PC-9 (cell line): Measurements from ENCODE around the gene MAPT. TPM values are rescaled to one million over a fixed set of nuclear protein-coding genes. Genes with fewer than 3 reads are reported as not detected.

ENCODE experiments used
- BruUV-seq: library from RNA; stranded (reverse); fragments of 400-500 nt; replicated peaks from 2 replicates; lab custom pipeline; 2021; lab: Mats Ljungman, UMichigan
- CTCF ChIA-PET: fragments of 300-600 bp; sonication (Branson Sonifier 250); formaldehyde crosslinking; loops from one replicate; lab custom pipeline; 2022; ENCODE audit warnings: antibody characterized with exemption; lab: Charles Lee
- POLR2A ChIA-PET: fragments of 300-600 bp; sonication (Branson Sonifier 250); formaldehyde crosslinking; loops from one replicate; lab custom pipeline; 2022; ENCODE audit warnings: antibody characterized with exemption; ENCODE audit not compliant: unreplicated experiment; lab: Charles Lee
- DNase-seq, 2 experiments: peaks; one replicate each; pipeline versions ENCODE4 v3.0.0 to v3.0.0-alpha.2; 2015 to 2022; ENCODE audit warnings: mixed read lengths in 1 of 2
- H2AFZ ChIP-seq: fragments of 200-600 bp; sonication (generic); 2 replicates; pipeline ENCODE4 v1.8.1; 2017; ENCODE audit warnings: antibody characterized with exemption
- H3F3A ChIP-seq: fragments of 200-600 bp; sonication (generic); 2 replicates; pipeline ENCODE4 v1.8.1; 2017; ENCODE audit warnings: antibody characterized with exemption, mild to moderate bottlenecking, low read depth; ENCODE audit not compliant: insufficient read depth
- H3K27ac ChIP-seq: fragments of 200-600 bp; sonication (generic); 2 replicates; pipeline ENCODE4 v1.6.1; 2016; ENCODE audit warnings: mixed run types
- H3K27me3 ChIP-seq: fragments of 200-600 bp; sonication (generic); 2 replicates; pipeline ENCODE4 v1.6.1; 2016; ENCODE audit warnings: low read depth, mixed run types; ENCODE audit not compliant: insufficient read depth
- H3K36me3 ChIP-seq: fragments of 200-600 bp; sonication (generic); 2 replicates; pipeline ENCODE4 v1.6.1; 2016; ENCODE audit warnings: low read depth, mixed run types
- H3K4me1 ChIP-seq: fragments of 200-600 bp; sonication (generic); replicated peaks from 2 replicates; pipeline ENCODE4 v1.6.1; 2016; ENCODE audit warnings: mixed run types; ENCODE audit not compliant: insufficient read depth
- H3K4me2 ChIP-seq: fragments of 200-600 bp; sonication (generic); 2 replicates; pipeline ENCODE4 v1.6.1; 2017; ENCODE audit warnings: mixed run types
- H3K4me3 ChIP-seq: fragments of 200-600 bp; sonication (generic); 2 replicates; pipeline ENCODE4 v1.6.1; 2016; ENCODE audit warnings: mixed run types
- H3K79me2 ChIP-seq: fragments of 200-600 bp; sonication (generic); 2 replicates; pipeline ENCODE4 v1.6.1; 2017; ENCODE audit warnings: low read depth, mixed run types
- H3K9me2 ChIP-seq: fragments of 200-600 bp; sonication (generic); 2 replicates; pipeline ENCODE4 v1.8.1; 2017; ENCODE audit warnings: mild to moderate bottlenecking; ENCODE audit not compliant: insufficient read depth
- H3K9me3 ChIP-seq: fragments of 200-600 bp; sonication (generic); 2 replicates; pipeline ENCODE4 v1.8.1; 2016; ENCODE audit warnings: low read depth; ENCODE audit not compliant: insufficient read depth
- H4K20me1 ChIP-seq: fragments of 200-600 bp; sonication (generic); 2 replicates; pipeline ENCODE4 v1.8.1; 2017; ENCODE audit not compliant: insufficient read depth
- CTCF ChIP-seq: fragments of 200-600 bp; sonication (generic); conservative IDR thresholded peaks from 2 replicates; pipeline ENCODE4 v1.6.1; 2017; ENCODE audit warnings: mixed run types, antibody characterized with exemption, mild to moderate bottlenecking, moderate library complexity
- EZH2 ChIP-seq: fragments of 200-600 bp; sonication (generic); IDR thresholded peaks from 2 replicates; pipeline ENCODE4 v1.8.0; 2017; ENCODE audit warnings: antibody characterized with exemption, low read depth
- intact Hi-C: fragments of 100-400 bp; cut with micrococcal nuclease; formaldehyde crosslinking; loops from one replicate; pipeline ENCODE4 v1.10.0; 2022; ENCODE audit not compliant: unreplicated experiment
- total RNA-seq: library from RNA; stranded (reverse); gene quantifications from 2 replicates; pipeline ENCODE4 v1.2.3, GENCODE V29; 2021

The MAPT gene
- total RNA-seq, 1 experiment from 2014 or later = 0.85 TPM

GRCh38 chr17:45867702-45868101 is 26.7 kb upstream of the MAPT start:
- no peak for DNase-seq
- intact Hi-C loops = no loop called here

GRCh38 chr17:45868276-45868675 is 26.1 kb upstream of the MAPT start:
- H3K4me2 ChIP-seq = no peak overlapping the region
- POLR2A ChIA-PET = no interaction called here
- CTCF ChIA-PET = no interaction called here
- no peaks in the 10 kb centered on the region for H3K4me1 ChIP-seq
- no peak overlapping the region for H3K4me3 ChIP-seq
- no peaks in the 10 kb centered on the region for H3K79me2 ChIP-seq
- peaks cover 98% of the 10 kb centered on the region for H3K27me3 ChIP-seq
- intact Hi-C loops = no loop called here
- no peak overlapping the region for H3K27ac ChIP-seq
- H3K9me3 ChIP-seq = no peaks in the 10 kb centered on the region
- no peak overlapping the region for H2AFZ ChIP-seq
- no peaks in the 10 kb centered on the region for H3K9me2 ChIP-seq
- TF ChIP-seq EZH2 (no peak), CTCF (no peak)
- BruUV-seq = no TSS peak
- no peaks in the 10 kb centered on the region for H3F3A ChIP-seq
- H4K20me1 ChIP-seq = no peaks in the 10 kb centered on the region
- no peak for DNase-seq
- no peaks in the 10 kb centered on the region for H3K36me3 ChIP-seq

More at GRCh38 chr17:45867702-45868101, 26.7 kb upstream of the MAPT start:
- Histone ChIP-seq H3K27ac (no peak overlapping the region), H3F3A (no peaks in the 10 kb centered on the region), H3K4me2 (no peak overlapping the region), H3K79me2 (no peaks in the 10 kb centered on the region), H3K4me3 (no peak overlapping the region), H3K36me3 (no peaks in the 10 kb centered on the region), H3K27me3 (peaks cover 98% of the 10 kb centered on the region), H3K9me2 (no peaks in the 10 kb centered on the region), H4K20me1 (no peaks in the 10 kb centered on the region), H2AFZ (no peak overlapping the region), H3K9me3 (no peaks in the 10 kb centered on the region), H3K4me1 (no peaks in the 10 kb centered on the region)
- CTCF ChIA-PET = no interaction called here
- no peak for TF ChIP-seq CTCF
- TF ChIP-seq EZH2 = no peak
- no TSS peak for BruUV-seq
- POLR2A ChIA-PET = no interaction called here

GRCh38 chr17:45869676-45870341 is 24.5 kb upstream of the MAPT start:
- intact Hi-C loops = no loop called here
- ChIA-PET CTCF (interaction anchor here (0.6 kb wide), 1 partner anchor 128 kb away, joined by 11 read pairs; no protein-coding TSS in a partner anchor), POLR2A (no interaction called here)

More at GRCh38 chr17:45869676-45870341, 24.5 kb upstream of the MAPT start:
- H3K27me3 ChIP-seq = peaks cover 96% of the 10 kb centered on the region
- H3K4me3 ChIP-seq = no peak overlapping the region
- no peaks in the 10 kb centered on the region for H3F3A ChIP-seq
- no peak overlapping the region for H3K27ac ChIP-seq
- no peak overlapping the region for H3K4me2 ChIP-seq
- H3K9me3 ChIP-seq = no peaks in the 10 kb centered on the region
- H3K9me2 ChIP-seq = no peaks in the 10 kb centered on the region
- no TSS peak for BruUV-seq
- TF ChIP-seq EZH2 (no peak), CTCF (no peak)
- H4K20me1 ChIP-seq = no peaks in the 10 kb centered on the region
- no peaks in the 10 kb centered on the region for H3K4me1 ChIP-seq
- no peaks in the 10 kb centered on the region for H3K36me3 ChIP-seq
- H2AFZ ChIP-seq = no peak overlapping the region
- H3K79me2 ChIP-seq = no peaks in the 10 kb centered on the region
- DNase-seq = no peak
